Panc1 (cell line): Measurements from ENCODE around the gene MTHFD1.

Experiments
- TCF7L2 ChIP-seq: IDR thresholded peaks from 2 replicates; pipeline ENCODE4 v1.6.1; 2011; ENCODE audit warnings: mild to moderate bottlenecking, low read depth, low read length, inconsistent platforms
- TF ChIP-seq, protein P1 (sequence below): fragments of 450-650 bp; IDR thresholded peaks from 2 replicates; pipeline ENCODE4 v1.5.1; 2017; ENCODE audit warnings: mild to moderate bottlenecking
- TF ChIP-seq, protein P2 (sequence below), 2 experiments: IDR thresholded peaks; 2 replicates each; pipeline ENCODE4 v1.6.1; 2011 to 2012; ENCODE audit warnings: low read depth in 2 of 2, control low read depth in 1 of 2, low read length in 1 of 2, mild to moderate bottlenecking in 1 of 2, moderate library complexity in 1 of 2; ENCODE audit not compliant: insufficient read depth in 1 of 2

DNA sequence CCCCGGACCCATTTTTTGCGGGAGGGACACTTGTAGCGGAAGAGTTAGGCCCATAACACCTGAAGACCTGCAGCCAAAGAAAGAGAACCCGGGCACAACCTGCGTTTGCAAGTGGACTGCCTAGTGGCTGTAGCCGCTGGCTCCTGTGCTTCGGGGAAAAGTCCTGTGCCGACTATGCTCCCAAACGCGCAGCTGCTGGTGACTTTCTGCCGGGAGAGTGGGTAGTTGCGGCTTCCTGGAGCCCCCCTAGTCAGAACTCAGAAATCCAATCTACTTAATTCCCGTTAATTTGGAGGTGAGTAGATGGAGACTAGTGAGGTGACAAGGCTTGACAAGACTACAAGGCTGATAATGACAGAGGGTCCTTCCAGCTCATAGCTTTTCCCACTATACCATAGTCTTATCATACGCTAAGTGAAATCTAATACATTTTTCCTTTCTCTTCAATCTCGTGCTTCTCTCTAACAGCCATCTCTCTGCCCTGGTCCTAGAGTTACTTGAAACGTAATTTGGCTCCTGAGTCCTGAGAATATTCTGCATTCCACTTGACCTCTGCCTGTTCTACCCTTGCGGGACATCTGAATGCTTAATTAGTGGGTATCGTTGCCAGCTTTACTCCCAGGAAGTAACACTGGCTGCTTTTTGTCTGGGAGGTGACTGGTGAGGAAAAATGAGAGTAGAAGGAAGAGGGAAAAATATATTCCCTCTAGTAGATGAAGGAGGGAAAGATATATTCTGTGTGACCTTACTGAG is 556 bp downstream of the MTHFD1 start:
- TF ChIP-seq, protein P1, sequence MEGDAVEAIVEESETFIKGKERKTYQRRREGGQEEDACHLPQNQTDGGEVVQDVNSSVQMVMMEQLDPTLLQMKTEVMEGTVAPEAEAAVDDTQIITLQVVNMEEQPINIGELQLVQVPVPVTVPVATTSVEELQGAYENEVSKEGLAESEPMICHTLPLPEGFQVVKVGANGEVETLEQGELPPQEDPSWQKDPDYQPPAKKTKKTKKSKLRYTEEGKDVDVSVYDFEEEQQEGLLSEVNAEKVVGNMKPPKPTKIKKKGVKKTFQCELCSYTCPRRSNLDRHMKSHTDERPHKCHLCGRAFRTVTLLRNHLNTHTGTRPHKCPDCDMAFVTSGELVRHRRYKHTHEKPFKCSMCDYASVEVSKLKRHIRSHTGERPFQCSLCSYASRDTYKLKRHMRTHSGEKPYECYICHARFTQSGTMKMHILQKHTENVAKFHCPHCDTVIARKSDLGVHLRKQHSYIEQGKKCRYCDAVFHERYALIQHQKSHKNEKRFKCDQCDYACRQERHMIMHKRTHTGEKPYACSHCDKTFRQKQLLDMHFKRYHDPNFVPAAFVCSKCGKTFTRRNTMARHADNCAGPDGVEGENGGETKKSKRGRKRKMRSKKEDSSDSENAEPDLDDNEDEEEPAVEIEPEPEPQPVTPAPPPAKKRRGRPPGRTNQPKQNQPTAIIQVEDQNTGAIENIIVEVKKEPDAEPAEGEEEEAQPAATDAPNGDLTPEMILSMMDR, result no peak
- TF ChIP-seq TCF7L2, result no peak
- TF ChIP-seq, protein P2, sequence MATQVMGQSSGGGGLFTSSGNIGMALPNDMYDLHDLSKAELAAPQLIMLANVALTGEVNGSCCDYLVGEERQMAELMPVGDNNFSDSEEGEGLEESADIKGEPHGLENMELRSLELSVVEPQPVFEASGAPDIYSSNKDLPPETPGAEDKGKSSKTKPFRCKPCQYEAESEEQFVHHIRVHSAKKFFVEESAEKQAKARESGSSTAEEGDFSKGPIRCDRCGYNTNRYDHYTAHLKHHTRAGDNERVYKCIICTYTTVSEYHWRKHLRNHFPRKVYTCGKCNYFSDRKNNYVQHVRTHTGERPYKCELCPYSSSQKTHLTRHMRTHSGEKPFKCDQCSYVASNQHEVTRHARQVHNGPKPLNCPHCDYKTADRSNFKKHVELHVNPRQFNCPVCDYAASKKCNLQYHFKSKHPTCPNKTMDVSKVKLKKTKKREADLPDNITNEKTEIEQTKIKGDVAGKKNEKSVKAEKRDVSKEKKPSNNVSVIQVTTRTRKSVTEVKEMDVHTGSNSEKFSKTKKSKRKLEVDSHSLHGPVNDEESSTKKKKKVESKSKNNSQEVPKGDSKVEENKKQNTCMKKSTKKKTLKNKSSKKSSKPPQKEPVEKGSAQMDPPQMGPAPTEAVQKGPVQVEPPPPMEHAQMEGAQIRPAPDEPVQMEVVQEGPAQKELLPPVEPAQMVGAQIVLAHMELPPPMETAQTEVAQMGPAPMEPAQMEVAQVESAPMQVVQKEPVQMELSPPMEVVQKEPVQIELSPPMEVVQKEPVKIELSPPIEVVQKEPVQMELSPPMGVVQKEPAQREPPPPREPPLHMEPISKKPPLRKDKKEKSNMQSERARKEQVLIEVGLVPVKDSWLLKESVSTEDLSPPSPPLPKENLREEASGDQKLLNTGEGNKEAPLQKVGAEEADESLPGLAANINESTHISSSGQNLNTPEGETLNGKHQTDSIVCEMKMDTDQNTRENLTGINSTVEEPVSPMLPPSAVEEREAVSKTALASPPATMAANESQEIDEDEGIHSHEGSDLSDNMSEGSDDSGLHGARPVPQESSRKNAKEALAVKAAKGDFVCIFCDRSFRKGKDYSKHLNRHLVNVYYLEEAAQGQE (IDR thresholded peaks at IDR 0.05; ENCODE audit: insufficient read depth in 1 of 2, low read depth in 2 of 2, low read length in 1 of 2), result no peak
